Raji (cell line): ENCODE results near the gene FBXO17.

ENCODE experiments used
- POLR2A ChIP-seq: IDR thresholded peaks from 2 replicates; pipeline ENCODE4 v1.6.1; 2011; ENCODE audit warnings: low read depth, low read length, control low read depth; ENCODE audit not compliant: insufficient read depth

The FBXO17 gene

GRCh38 chr19:38892841-38893240, 82.7 kb downstream of the FBXO17 start:
- no peak for TF ChIP-seq POLR2A

DNA sequence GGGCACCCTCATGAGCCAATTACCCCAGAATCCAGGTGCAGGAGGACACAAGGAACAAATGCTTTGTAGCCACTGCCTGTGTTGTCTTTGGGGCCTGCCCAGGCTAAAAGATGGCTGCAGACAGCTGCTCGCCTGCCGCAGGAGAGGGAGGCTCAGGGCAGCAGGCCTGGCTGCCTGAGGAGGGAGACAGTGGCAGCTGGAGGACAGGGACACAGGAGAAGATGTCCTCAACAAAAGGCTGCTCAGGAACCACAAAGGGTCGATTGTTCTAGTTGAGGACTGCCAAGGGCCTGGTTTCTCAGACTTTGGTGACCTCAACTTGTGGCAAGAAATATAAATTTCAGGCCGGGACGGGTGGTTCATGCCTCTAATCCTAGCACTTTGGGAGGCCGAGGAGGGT, 83.8 kb downstream of the FBXO17 start:
- TF ChIP-seq POLR2A = no peak
